Neural progenitor cell (in vitro differentiated cells): Measurements from ENCODE around the gene KIF19.

Experiments
- EZH2 ChIP-seq: fragments of 200-600 bp; sonication (generic); IDR thresholded peaks from 2 replicates; pipeline ENCODE4 v1.6.1; 2017; ENCODE audit warnings: antibody characterized with exemption, mild to moderate bottlenecking, moderate library complexity
- TF ChIP-seq, protein P1 (sequence below): fragments of 200-600 bp; sonication (generic); IDR thresholded peaks from 2 replicates; pipeline ENCODE4 v1.5.1; 2017; ENCODE audit warnings: antibody characterized with exemption, mild to moderate bottlenecking

- TF ChIP-seq, protein P1, sequence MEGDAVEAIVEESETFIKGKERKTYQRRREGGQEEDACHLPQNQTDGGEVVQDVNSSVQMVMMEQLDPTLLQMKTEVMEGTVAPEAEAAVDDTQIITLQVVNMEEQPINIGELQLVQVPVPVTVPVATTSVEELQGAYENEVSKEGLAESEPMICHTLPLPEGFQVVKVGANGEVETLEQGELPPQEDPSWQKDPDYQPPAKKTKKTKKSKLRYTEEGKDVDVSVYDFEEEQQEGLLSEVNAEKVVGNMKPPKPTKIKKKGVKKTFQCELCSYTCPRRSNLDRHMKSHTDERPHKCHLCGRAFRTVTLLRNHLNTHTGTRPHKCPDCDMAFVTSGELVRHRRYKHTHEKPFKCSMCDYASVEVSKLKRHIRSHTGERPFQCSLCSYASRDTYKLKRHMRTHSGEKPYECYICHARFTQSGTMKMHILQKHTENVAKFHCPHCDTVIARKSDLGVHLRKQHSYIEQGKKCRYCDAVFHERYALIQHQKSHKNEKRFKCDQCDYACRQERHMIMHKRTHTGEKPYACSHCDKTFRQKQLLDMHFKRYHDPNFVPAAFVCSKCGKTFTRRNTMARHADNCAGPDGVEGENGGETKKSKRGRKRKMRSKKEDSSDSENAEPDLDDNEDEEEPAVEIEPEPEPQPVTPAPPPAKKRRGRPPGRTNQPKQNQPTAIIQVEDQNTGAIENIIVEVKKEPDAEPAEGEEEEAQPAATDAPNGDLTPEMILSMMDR: no peak
- peak; percentile 8 for TF ChIP-seq EZH2
Measured at GRCh38 chr17:74354561-74354960, 28.5 kb downstream of the KIF19 start.
